ENCODE data around the gene HYLS1.

HYLS1 gene

GRCh38 chr11:125932301-125932700, 44.8 kb downstream of the HYLS1 start:
- DNase-seq (ENCODE audit: low read depth, low spot score), result no peak

DNA sequence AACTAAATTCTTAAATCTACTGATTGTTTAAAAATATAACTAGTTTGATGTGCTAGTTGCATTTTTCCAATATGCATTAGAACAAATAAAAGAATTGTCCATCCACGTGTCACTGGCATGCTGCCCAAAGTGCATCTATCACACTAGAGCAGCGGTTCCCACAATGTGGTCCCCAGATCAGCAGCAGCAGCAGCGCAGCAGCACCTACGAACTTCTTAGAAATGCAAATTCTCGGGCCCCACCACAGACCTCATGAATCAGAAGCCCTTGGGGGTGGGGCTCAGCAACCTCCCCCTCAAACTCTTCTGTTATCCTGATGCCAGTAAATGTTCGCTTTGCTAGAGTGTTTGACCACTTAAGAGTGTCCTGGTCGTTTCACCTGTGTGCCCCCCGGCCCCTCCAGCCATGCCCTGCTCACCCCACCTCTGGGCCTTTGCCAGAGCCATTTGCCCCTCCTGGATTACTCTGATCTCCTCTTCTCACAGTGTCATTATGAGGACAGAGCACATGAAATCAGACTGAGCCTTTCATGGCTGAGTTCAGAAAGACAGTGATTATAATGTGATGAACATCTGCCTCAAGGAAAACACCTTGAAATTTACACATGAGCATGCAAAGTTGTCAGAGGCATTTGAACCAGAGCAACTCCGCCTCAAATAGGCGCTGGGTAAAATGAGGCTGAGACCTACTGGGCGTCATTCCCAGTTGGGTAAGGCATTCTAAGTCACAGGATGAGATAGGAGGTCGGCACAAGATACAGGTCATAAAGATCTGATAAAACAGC, 45.8 kb downstream of the HYLS1 start:
- no peak for DNase-seq (ENCODE audit: low read depth, low spot score)

DNA sequence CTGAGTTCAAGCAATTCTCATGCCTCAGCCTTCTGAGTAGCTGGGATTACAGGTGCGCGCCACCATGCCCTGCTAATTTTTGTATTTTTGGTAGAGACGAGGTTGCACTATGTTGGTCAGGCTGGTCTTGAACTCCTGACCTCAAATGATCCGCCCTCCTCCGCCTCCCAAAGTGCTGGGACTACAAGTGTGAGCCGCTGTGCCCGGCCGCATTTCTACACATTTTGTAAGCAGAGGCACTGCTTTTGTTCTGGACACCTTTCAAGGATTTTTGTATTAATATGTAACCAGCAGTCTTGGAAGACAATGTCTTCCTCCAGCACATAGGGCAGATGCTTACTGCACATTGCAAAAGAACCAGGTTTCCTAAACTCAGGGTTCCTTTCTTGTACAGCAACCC, 47.0 kb downstream of the HYLS1 start:
- no peak for DNase-seq (ENCODE audit: low read depth, low spot score)

- DNase-seq (ENCODE audit: low read depth, low spot score), result no peak
Observed at GRCh38 chr11:125935056-125935455, 47.6 kb downstream of the HYLS1 start.

DNA sequence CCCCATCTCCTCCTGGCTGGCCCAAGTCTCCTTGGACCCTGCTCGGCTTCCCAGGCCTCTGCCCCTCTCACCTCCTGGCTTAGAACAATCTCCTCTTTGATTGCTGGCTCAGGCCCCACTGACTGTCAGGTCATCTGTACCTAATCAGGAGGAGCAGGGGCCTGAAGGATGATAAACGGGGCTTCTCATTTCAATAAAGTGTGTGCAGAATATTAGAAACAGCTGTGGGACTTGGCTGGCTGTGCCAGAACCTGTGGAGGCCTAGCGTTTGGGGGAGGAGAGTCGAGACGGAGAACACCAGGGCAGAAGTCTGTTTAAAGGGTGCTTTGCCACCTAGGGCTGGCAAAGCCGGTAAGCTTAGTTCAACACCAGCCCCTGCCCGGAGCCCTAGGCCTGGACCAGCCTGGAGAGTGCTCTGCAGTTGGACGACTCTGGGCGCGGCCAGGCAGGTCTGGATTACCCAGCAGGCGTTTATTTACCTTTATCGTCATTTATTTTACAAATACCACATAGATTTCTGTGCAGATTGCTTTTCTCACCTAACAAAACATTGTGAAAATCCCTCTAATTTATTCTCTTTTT, 48.2 kb downstream of the HYLS1 start:
- DNase-seq (ENCODE audit: low read depth, low spot score), result no peak

- no peak for DNase-seq (ENCODE audit: low read depth, low spot score)
Observed at GRCh38 chr11:125938418-125938817, 51.0 kb downstream of the HYLS1 start.

DNA sequence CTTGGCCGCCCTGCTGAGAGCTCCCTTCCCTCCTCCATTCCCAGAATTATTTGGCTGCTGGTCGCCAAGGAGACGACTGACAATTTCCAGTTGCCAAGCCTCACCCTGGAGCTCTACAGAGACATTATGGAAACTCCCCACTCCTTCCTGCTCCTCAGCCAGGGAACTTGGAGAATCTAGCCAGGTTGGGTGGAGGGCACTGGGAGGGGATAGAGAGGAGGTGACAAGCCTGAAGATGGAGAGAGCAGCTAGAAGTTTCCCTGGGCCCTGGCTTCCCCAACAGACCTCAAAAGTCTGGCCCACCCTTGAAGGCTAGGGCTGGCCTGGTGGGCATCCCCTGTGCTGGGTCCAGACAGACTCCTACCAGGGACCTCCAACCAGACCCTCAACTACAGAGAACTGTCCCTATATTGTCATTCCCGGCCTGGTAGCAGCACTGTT, 51.6 kb downstream of the HYLS1 start:
- DNase-seq (ENCODE audit: low read depth, low spot score), result no peak

GRCh38 chr11:125940145-125940544, 52.7 kb downstream of the HYLS1 start:
- DNase-seq (ENCODE audit: low read depth, low spot score), result no peak

DNA sequence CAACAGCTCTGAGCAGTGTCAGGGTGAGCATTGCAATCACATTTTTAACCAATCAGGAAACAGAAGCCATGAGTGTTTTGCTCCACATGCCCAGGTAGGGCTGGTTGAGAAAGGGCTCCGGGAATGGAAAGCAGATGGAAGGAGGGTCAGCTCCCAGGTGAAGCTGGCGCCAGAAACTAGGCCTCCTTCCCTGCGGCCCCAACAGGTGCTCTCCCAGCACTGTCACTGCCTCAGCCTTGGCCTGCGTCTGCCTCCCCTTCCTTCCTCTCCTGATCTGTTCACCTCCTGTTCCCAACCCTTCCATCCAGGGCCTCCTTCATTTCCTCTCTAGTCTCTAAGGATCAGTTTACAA, 53.8 kb downstream of the HYLS1 start:
- DNase-seq (ENCODE audit: low read depth, low spot score), result no peak

DNA sequence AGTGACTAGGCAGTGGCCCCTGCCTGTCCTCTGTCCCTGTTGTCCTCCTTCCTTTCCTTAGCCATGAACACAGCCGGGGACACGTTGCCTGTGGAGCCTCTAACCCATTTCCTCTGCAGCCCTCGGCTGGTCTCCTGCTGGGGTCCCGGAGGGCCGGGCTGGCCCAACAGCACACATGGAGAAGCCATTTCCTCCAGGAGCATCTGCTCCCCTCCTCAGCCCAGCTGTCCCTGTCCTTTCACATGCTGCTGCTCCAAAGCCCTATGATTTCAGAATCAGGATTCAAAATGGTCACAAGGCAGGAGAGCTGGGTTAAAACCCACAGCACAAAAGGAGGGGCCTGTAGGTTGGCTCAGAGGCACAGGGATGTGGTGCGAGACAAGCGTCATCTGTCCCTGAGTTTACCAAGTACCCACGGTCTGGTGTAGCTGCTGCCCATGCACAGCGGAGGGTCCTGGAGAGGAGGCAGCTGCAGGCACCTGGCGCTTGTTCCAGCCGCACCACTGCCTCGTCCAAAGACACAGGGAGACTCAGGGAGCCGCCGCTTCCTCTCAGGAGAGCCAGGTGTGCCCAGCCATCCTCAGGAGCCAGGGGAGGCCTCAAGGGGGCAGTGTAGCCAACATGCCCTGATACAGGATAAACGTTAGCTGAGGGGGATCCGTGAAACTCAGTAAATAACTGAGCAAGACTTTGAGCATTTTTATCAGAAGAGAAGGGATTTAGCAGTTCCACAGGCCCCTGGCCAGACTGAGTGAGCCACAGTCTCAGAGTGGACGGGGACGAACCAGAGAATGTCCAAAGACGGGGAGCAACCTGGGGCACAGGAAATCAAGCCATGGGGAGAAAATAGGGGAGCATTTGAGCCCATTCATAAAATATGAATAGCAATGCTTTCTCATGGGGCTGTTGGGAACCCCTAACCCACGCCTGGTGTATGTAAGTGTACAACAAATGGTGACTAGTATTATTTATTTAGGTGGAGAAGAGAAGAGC, 54.4 kb downstream of the HYLS1 start:
- DNase-seq (ENCODE audit: low read depth, low spot score), result no peak

DNA sequence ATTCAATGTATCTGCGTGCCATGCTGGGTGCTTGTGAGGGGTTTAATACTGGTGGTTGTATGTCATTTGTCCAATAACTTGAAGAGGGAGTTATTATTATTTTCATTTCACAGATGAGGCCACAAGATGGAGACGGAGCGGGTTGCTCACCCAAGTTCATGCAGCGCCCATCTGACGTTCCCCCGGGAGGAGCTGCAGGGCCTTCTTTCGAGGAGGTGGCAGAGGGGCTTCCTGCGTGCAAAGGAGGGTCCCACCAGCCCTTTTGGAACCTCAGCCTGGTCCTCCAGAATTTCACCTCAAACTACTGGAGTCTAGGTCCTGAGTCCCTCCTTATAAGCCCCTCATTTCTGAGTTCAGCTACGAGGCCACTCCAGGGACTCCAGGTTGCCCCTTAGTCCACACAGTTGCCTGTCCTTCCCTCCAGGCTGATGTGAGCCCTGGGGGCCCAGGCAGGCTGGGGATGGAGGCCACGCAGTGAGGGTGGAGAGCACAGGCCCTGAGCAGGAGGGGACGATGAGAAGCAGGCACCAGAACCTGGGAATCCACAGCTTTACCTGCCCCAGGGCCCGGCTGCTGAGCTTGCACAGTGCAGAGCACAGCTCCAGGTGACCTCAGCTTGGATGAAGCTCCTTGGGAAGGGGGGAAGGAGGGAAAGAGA, 55.4 kb downstream of the HYLS1 start:
- DNase-seq (ENCODE audit: low read depth, low spot score), result no peak

- no peak for DNase-seq (ENCODE audit: low read depth, low spot score)
Observed at GRCh38 chr11:125943661-125944349, 56.3 kb downstream of the HYLS1 start.

GRCh38 chr11:125944350-125945010, 57.0 kb downstream of the HYLS1 start:
- DNase-seq (ENCODE audit: low read depth, low spot score), result no peak

DNA sequence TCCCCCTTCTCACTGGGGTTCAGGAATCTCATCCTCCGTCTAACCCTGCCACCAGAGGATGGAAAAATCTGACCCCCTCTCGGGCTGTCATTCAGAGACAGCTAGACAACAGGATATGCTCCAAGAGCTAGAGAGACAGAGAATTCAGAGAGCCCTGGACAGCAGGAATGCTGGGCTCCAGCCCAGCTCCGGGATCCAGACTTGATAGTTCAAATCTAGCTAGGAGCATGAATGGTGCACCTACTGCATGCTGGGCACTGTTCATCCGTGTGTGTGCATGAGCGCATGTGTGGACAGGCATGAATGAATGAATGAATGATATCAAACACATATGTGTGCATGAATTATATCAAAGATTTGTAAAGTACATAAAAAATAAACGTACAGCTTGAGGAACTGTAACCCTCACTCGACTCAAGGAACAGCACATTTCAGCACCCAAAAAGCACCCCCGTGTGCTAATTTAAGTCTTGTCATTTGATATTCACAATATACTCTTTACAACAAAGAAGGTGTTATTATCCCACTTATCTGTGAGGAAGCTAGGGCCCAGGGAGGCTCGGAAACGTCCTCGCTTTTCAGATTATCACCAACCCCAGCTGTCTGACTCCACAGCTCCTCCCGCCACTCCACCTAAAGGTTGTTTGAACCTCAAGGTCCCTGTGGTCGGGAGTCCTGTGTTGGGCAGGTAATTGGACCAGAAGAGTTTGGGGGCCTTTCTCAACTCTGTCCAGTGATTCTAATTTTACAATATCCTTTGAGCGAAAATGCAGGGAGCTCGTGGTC, 57.7 kb downstream of the HYLS1 start:
- no peak for DNase-seq (ENCODE audit: low read depth, low spot score)

DNA sequence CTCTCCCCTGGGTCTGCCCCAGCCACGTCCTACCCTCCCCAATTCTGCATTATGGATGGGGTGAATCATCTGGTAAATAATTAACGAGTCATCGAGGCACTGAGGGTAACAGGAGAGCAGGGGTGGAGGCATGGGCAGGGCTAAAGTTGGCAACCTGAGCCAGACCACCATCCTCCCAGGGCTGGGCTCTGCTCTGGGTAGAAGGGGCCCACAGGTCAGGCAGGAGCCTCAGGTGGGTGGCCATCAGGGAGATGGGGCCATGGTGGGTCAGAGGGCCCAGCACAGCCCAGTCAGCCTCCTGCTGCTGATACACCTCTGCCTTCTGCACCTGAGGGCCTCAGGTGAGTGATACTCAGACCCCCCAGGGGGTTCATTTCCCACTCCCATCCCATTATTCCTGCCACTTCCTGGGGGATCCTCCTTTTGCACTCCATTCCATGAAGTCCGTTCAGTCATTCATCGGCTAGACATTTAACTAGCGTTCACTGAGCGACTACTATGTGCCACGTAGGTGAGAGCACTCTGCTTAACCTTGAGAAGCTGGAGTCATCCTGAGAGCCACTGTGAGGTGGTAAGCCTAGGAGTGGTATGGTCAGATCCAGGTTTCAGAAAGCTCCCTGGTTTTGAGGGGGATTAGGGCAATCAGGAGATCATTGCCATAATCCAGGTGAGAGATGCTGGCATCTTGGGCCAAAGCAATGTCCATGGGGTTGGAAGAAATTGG, 58.5 kb downstream of the HYLS1 start, which contains the start of gene VSIG10L2:
VSIG10L2 (plus strand) TSS at position 248 of the 724 bp plus-strand sequence; CDS start at position 260, 12 bp downstream.
- DNase-seq (ENCODE audit: low read depth, low spot score), result no peak

DNA sequence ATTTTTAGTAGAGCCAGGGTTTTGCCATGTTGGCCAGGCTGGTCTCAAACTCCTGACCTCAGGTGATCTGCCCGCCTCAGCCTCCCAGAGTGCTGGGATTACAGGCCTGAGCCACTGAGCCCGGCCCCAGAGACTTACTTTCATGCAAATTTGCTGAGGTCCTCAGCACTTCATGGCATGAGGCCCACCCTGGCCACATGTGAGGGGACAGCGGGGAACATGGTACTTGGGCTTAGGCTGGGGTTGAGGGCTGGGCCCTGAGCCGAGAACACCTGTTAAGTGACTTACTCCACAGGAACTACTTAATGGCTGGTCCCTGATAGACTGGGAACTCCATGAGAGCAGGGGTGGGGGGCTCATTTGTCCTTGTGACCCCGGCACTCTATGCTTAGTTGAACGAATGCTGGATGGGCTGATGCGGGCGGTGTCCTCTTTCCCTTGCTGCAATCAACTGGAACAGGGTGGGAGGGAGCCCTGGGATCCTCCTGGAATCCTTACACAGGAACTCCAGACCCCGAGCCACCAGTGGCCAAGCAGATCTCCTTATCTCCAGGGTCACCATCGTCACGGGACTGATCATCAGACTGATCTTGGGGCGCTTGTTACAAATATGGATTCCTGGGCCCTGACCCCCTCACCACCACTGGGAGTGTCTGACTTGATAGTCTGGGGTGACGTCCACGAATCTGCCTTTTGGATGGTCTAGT, 59.4 kb downstream of the HYLS1 start:
- DNase-seq (ENCODE audit: low read depth, low spot score), result no peak

GRCh38 chr11:125947419-125948277, 60.2 kb downstream of the HYLS1 start:
- no peak for DNase-seq (ENCODE audit: low read depth, low spot score)
